Lower lobe of right lung (tissue), 2 donors: ENCODE data around the gene HOXA3. TPM values are rescaled to one million over a fixed set of nuclear protein-coding genes. Genes with fewer than 3 reads are reported as not detected.

Experiments
- ATAC-seq, 2 donors: fragments of 200-7000 bp; cut with Tn5 transposase; one replicate each; pipeline ENCODE4 v1.9.1; 2020 to 2022; ENCODE audit warnings: mild to moderate bottlenecking in 2 of 2, moderate library complexity in 2 of 2
- DNase-seq: peaks from one replicate; pipeline ENCODE4 v3.0.0-alpha.2; 2020
- H3K27ac ChIP-seq: fragments of 200-600 bp; one replicate; pipeline ENCODE4 v1.8.0; 2022
- H3K27me3 ChIP-seq: fragments of 200-600 bp; one replicate; pipeline ENCODE4 v1.8.0; 2022; ENCODE audit warnings: low read depth
- H3K36me3 ChIP-seq: fragments of 200-600 bp; one replicate; pipeline ENCODE4 v1.8.0; 2022; ENCODE audit warnings: mild to moderate bottlenecking
- H3K4me1 ChIP-seq: fragments of 200-600 bp; one replicate; pipeline ENCODE4 v1.8.0; 2022
- H3K4me3 ChIP-seq: fragments of 200-600 bp; one replicate; pipeline ENCODE4 v1.8.0; 2022; ENCODE audit warnings: mild to moderate bottlenecking
- H3K9me3 ChIP-seq: fragments of 200-600 bp; one replicate; pipeline ENCODE4 v1.8.0; 2022
- intact Hi-C: fragments of 100-400 bp; cut with DNase I; formaldehyde crosslinking; loops from one replicate; pipeline ENCODE4 v1.11.0; 2022
- total RNA-seq: library from RNA; stranded (reverse); fragmentation: NEBNext Ultra II Directional; extraction: Animal tissue kit (Norgen Biotek cat#: 25700); gene quantifications from one replicate; pipeline ENCODE4 v1.2.1, GENCODE V29; 2021
- TF ChIP-seq, protein P1 (sequence below): fragments of 200-600 bp; IDR thresholded peaks from one replicate; pipeline ENCODE4 v1.8.0; 2022; ENCODE audit warnings: antibody characterized with exemption, mild to moderate bottlenecking
- donor health status: DM: no; HTN: yes; CAD: no; lungs with severe emphysema.

Gene HOXA3
- total RNA-seq, 1 donor from 2014 or later, result 4.6 TPM

GRCh38 chr7:27166531-27167505, 14.4 kb upstream of the HOXA3 start:
- peak; percentile 48 for DNase-seq
- no peaks in the 10 kb centered on the region for H3K36me3 ChIP-seq
- intact Hi-C loops, result no loop called here
- H3K9me3 ChIP-seq, result no peaks in the 10 kb centered on the region
- H3K4me1 ChIP-seq, result peaks cover 36% of the 10 kb centered on the region
- TF ChIP-seq, protein P1, sequence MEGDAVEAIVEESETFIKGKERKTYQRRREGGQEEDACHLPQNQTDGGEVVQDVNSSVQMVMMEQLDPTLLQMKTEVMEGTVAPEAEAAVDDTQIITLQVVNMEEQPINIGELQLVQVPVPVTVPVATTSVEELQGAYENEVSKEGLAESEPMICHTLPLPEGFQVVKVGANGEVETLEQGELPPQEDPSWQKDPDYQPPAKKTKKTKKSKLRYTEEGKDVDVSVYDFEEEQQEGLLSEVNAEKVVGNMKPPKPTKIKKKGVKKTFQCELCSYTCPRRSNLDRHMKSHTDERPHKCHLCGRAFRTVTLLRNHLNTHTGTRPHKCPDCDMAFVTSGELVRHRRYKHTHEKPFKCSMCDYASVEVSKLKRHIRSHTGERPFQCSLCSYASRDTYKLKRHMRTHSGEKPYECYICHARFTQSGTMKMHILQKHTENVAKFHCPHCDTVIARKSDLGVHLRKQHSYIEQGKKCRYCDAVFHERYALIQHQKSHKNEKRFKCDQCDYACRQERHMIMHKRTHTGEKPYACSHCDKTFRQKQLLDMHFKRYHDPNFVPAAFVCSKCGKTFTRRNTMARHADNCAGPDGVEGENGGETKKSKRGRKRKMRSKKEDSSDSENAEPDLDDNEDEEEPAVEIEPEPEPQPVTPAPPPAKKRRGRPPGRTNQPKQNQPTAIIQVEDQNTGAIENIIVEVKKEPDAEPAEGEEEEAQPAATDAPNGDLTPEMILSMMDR, result no peak
- no peak overlapping the region for H3K27ac ChIP-seq
- H3K27me3 ChIP-seq, result peaks cover 100% of the 10 kb centered on the region
- peak overlapping the region; percentile 50 for H3K4me3 ChIP-seq
- ATAC-seq, result no peak

GRCh38 chr7:27165996-27166530, 13.7 kb upstream of the HOXA3 start:
- ATAC-seq, result no peak
- TF ChIP-seq, protein P1, result no peak
- DNase-seq, result peak; percentile 43
- no peak overlapping the region for H3K27ac ChIP-seq
- H3K4me1 ChIP-seq, result peaks cover 42% of the 10 kb centered on the region
- intact Hi-C loops, result no loop called here
- H3K4me3 ChIP-seq, result peak overlapping the region; percentile 50
- H3K36me3 ChIP-seq, result no peaks in the 10 kb centered on the region
- H3K9me3 ChIP-seq, result no peaks in the 10 kb centered on the region
- H3K27me3 ChIP-seq, result peaks cover 99% of the 10 kb centered on the region

- DNase-seq (peak; percentile 78), ATAC-seq (peak; percentile 30 to 36)
- Histone ChIP-seq H3K36me3 (no peaks in the 10 kb centered on the region), H3K4me3 (peak within 1 kb of the TSS; percentile 50), H3K4me1 (peaks cover 47% of the 10 kb centered on the region), H3K9me3 (no peaks in the 10 kb centered on the region), H3K27me3 (peaks cover 97% of the 10 kb centered on the region), H3K27ac (no peak within 1 kb of the TSS)
- intact Hi-C loops, result no loop called here
- TF ChIP-seq, protein P1, result no peak
Observed at GRCh38 chr7:27165089-27165995, 13.0 kb upstream of the HOXA3 start, which contains the start of gene HOXA9. Gene HOXA9 (minus strand): TSS chr7:27165537. CDS start chr7:27165457, 80 bp downstream.

GRCh38 chr7:27164367-27165088, 12.1 kb upstream of the HOXA3 start:
- Histone ChIP-seq H3K4me1 (peaks cover 45% of the 10 kb centered on the region), H3K4me3 (peak overlapping the region; percentile 50), H3K9me3 (no peaks in the 10 kb centered on the region), H3K27me3 (peaks cover 95% of the 10 kb centered on the region), H3K36me3 (no peaks in the 10 kb centered on the region), H3K27ac (no peak overlapping the region)
- TF ChIP-seq, protein P1, result peak; percentile 19
- DNase-seq (peak; percentile 54), ATAC-seq (no peak)
- intact Hi-C loops, result no loop called here
